NCI-H524 treated with DMSO at 0.1 percent for 48 hours (cell line): Measurements from ENCODE around the gene SLC41A3.
A peak's percentile ranks its signal among the peaks of the same experiment; 100 is the strongest.

Source experiments
- DNase-seq: peaks from one replicate; lab custom pipeline; 2025; lab: John Stamatoyannopoulos, UW

Gene SLC41A3

DNA sequence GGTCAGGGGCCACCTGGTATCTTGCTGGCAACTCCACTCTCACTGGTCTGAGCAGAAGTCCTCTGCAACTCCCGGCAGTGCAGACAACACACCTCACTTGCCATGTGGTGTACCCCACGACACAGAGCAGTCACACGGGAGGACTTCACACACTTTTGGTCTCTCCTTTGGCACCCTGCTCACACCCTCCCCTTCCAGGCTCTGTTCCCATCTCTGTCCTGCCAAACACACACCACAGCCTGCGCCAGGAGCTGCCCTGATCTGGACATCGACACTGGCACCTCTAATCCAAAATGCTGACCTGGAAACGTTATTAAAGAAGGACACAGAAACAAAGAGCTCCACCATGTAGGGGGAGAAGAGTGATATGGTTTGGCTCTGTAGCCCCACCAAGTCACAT is 57.2 kb downstream of the SLC41A3 start:
- no peak for DNase-seq

DNA sequence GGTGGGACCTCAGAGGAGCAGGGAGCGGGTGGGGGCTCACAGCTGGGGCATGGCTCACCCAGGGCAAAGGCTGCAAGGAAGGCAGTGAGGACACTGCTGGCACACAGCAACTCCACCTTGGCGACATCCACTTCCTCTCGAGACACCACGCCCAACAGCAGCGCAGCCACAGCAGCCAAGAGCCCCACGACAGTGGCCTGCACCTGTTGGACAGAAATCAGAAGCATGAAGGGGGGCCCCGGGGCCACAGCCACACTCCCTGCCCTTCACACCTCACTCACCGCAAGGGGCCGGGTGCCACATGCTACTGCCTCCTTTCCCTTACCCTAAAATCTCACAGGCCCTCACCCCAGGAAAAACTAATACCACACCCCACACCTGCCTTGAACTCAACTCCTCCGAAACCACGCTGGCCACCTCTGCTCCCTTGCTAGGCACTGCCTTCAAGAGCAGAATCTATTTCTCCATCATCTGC is 57.6 kb downstream of the SLC41A3 start:
- no peak for DNase-seq

DNA sequence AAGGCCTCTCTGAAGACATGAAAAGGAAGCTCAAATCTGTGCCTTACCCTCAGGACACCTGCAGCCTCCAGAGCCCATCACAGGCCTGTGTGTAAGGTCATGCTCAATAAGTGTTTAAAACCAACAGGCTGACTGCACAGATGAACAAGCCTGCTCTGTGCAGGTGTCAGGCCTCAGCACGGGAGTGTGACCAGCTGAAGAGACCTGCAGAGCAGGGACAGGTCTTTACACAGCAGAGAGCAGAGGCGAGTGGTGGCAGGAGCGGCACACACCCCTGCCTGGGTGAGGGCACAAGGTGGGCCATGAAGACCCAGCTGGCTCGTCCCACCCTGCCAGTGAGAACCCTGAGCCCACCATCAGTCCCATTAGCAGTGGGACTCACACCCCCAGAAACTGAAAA is 58.1 kb downstream of the SLC41A3 start:
- DNase-seq = no peak

DNA sequence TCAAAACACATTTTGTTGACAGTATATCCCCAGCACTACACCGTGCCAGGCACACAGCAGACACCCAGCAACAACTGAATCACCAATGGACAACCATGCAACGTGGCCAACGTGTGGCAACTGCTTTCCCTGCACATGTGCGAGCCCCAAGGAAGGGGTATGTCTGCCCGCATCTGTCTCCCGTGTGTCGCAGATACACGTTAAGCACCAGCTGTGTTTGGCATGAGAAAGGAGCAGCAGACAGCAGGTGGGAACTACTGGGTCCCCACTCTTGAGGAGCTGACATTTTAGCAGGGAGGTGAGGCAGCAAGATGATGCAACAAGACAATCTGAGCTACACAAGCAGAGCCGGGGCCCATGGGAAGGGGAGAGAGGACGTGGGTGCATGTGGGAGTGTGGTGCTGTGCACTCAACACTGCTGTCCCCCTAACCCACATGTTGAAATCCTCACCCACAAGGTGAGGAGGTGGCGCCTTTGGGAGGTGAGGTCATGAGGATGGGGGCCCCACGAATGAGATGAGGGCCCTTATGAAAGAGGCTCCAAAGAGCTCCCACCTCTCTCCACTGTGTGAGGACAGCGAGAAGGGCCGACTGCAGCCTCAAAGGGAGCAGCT is 58.7 kb downstream of the SLC41A3 start:
- no peak for DNase-seq

DNA sequence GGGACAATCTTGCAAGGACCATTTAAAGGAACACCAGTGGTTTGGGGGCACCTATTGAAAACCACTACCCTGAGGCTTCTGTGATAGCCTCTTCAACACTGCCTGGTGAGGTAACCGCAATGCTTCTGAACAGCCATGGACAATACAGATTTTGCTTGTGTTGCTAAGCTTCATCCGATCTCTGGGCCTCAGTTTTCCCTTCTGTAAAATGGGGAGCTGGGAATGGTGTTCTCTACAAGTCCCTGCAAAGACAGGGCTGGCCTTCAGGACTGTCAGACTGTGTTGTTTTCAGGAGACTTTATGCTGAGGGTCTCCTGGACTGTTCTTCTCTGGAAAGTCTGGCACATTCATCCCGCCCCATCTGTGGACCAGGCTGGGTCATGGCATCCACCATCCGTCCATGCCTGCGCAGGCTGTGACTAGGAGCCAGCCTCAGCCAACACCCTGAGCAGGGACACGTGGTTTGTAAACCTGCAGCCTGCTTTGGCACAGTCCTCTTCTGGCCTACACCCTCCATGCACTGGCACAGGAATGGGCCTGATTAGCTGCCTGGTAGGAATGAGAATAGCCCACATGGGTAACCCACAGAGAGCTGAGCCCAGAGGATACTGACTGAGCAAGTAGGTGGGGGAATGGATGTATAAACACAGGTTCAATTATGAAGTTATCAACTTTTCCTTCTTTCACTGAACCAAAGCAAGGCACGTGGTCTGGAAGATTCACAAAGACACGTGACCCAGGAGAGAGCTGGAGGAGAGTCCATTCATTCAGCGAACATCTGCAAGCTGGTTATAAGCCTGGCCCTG is 59.7 kb downstream of the SLC41A3 start:
- DNase-seq = no peak

DNA sequence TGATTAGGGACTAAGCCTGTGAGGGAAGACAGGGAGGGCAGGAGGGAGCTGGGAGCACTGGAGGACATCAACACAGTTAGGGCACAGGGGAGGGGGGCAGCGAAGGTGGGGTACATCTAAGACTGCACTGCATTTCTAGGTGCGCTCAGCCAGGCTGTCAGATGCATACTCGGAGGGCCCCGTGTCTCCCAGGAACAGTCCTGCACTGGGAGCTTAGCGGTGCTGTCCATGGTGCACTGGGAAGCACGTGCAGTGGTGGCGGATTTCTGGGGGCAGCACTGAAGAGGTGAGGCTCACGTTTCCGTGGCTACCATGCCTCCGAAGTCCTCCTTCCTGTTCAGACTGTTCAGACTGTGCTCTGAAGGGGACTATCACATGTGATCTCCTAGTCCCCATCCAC is 60.5 kb downstream of the SLC41A3 start:
- no peak for DNase-seq

DNA sequence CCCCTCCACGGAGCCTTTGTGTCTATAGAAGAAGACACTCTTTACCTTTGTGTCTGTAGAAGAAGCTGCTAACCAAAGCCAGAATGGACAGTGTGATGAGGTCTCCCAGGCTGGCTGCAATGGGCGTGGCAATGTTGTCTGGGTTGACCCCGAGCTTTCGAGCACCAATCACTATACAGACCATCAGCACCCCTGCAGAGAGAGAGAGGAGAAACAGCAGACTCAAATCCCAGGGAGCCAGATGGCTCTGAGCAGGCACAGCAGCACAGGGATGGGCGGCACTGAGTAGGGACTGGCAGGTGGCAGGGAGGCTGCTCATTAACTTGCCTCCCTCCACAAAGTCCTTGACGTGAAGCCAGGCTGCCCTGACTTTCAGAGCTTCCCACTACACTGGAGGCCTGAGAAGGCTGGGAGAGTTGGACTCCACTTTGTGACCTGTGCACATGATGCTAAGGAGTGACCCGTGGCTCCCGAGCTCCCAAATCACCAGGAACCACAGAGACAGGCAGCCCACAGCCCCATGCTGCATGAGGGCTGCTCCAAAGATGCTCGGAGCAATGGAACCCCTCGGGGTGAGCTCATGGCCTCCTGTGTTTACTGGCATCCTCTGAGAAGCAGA is 61.1 kb downstream of the SLC41A3 start:
- peak; percentile 97 for DNase-seq

DNA sequence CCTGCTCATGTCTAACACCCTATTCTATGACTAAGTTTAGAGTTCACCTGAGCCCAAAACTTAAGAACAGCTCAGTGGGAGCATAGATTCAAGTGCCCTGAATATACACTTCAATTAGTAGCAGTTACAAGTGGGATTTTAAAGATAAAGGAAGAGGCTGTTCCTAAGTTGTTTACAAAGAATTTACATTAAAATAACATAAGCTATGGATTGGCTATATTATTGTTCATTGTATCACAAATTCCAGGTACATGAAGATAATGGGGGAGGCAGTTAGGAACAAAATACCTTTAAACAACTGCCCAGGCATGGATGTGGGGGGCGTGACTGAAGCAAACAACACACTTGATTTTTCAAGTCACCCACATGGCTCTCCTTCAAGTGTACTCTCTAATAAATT is 62.2 kb downstream of the SLC41A3 start:
- no peak for DNase-seq

DNA sequence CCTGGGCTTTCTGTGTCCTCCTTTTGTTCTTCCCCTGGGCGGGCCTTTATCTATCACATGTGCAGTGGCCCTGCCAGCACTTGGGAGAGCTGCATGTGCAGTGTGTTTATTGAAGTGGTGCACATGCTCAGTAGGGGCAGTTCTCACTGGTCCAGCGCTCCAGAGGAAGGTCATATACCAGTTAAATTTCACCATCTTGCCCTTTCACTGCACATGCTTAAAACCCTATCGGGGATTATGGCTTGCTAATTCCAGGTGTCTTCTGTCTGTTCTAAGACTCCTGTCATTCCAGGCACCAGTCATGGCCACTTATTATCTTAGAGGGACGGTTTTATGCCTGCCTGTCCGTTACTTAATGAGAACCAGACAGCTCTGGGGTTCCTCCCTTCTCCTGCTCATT is 62.7 kb downstream of the SLC41A3 start:
- no peak for DNase-seq

DNA sequence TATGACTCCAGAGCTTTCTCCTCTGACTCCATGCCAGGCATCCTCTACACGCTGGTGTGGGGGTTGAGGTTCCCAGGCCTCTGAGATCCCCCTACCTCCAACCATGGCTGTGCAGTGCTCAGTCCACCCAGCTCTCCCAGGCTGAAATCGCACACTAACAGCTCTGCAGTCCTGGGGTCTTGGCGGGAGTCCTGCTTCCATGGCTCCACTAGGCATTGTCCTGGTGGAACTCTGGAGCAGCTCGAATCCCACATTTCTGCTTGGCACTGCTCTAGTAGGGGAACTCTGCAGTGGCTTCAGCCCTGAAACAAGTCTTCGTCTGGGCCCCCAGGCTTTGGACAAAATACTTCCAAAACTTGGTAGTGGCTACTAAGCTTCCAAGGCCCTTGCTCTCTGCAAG is 64.2 kb downstream of the SLC41A3 start:
- no peak for DNase-seq

DNA sequence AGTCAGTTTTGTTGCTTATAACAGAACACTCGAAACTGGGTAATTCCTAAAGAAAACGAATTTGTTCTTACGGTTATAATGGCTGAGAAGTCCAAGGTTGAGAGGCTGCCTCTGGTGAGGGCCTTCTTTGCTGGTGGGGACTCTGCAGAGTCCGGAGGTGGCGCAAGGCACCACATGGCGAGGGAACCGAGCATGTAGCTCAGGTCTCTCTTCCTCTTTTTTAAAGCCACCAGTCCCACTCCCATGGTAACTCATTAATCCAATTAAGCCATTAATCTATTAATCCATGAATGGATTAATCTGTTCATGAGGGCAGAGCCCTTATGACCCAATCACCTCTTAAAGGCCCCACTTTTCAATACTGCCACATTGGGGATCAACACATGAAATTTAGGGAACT is 64.9 kb downstream of the SLC41A3 start:
- no peak for DNase-seq

DNA sequence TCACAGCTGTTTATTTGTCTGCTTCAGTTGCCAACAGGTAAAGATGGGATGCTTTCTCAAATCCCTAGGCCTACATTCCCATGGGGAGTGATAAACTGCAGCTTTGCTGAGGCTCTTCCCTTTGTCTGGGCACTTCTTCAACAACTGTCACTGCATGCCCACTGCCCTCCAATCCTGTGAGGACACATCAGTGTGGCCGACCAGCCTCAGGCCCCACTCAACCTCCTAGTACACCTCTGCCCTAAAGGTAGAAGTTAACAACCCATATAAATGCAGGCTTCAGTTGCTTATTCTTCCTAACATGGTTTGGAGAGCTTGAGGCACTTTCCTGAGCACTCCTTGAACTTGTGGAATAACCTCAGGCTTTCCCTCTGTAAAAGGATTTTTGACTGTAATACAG is 65.4 kb downstream of the SLC41A3 start:
- no peak for DNase-seq

DNA sequence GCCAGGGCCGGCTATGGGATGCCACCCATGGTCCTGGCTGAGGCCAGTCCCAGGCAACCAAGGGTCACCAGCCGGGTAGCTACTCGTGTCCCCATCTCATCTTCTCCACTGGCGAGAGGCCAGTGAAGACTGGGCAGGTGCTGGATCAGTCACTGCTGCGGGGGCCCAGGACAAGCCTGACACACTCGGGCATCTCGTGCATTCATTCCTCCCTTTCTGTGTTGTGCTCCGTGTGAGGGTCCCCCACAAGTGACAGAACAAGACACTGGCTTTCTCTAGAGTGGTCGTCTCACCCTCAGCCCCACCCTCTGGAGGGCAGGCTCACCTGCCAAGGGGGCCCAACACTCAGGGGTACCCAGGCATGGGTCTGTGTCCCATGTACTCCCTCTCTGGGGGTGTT is 66.6 kb downstream of the SLC41A3 start:
- no peak for DNase-seq

DNA sequence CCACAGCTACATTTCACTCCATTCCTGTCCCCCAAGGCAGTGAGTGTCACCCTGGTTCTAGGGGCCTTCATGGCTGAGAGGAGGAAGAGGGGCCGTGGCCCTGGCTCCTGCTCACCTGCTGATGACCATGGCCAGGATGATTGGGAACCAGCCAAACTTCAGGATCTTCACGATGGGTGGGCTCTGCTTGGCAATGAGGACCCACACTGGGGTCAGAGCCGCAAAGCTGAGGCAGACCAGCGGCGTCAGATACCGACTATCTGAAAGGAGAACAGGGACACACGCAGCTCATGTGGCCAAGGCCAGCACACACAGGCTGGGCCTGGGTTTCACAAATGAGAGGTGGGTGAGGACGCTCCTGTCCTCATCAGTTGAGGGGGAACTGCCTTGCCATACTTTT is 67.3 kb downstream of the SLC41A3 start:
- no peak for DNase-seq

DNA sequence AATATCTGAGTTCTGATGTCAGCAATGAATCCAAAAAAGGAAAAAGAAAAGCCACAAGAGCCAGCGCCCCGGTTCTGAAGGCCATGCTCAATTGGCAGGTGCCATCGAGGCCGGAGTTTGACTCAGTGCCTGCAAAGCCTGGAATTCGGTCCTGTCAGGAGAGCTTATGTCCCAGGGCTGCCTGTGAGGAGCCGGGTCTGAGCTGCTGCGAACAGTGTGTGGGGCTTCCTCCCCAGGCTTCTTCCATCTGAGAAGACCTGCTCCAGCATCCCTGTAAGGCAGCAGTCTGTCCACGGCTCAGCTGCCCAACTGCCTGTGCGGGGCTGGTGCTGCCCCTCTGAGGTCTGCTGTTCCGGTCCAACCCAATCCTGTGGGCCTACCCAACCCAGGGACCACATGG is 68.8 kb downstream of the SLC41A3 start:
- no peak for DNase-seq

DNA sequence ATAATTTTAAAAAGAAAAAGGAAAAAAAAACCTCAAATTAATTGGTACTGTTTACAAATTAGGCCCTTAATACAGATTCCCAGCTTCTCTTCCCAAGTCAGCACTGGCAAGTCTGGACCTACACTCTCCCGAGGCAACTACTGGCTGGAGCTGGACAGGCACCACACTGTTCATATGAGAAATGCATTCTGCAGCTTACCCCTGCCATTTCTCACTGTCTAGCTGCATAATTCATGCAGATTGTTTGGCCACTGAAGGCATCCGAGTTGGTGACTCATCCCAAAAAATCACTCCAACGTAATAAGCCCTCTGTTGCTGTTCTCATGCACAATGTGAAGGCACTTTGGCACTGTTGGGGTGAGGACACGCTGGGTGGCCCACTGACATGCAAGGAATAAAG is 69.7 kb downstream of the SLC41A3 start:
- DNase-seq = no peak

DNA sequence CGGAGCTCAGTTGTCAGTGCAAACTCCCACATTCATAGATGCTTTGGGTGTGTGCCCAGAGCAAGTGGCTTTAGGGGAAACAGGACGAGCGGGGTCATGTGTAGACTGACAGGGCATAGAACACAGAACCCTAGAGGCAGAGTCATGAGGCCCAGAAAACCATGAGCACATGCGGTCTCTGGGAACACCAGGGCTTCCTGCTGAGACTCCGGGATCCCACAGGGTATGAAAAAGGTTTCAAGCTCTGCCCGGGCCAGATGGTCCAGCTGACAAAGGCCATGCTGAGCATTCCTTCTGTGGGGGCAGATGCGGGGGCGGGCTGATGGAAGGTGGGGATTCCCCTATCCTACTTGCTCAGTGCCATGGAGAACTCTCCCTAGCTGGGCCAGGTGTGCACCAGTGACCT is 70.2 kb downstream of the SLC41A3 start:
- peak; percentile 36 for DNase-seq

DNA sequence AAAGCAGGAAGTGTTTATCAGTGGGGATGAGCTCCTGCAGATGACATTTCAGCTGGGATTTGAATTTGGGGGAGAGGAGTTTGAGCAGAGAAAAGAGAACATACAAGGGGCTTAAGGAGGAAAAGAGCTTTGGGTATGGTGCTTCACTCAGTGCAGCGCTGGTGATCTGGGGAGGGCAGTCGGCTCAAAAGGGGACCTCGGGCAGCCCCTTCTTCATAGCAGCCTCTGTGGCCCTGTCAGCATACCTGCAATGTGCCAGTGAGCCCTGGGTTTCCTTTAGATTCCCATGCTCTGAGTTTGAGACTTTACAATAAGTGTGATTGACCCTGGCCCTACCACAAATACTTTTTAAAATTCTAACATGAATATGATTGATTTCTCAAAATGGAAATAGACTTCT is 74.7 kb downstream of the SLC41A3 start:
- no peak for DNase-seq

DNA sequence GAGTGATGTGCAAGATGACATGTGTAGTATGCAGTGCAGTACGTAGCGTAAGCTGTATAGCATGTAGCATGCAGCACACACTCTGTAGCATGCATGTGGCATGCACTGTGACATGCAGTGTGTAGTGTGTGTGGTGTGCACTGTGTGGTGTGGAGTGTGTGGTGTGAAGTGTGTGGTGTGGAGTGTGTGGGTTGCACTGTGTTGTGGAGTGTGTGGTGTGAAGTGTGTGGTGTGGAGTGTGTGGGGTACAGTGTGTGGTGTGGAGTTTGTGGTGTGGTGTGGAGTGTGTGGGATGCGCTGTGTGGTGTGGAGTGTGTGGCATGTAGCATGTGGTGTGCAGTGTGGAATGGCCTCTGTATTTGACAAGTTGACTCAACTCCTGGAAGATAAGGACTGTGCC is 75.7 kb downstream of the SLC41A3 start:
- DNase-seq = no peak

DNA sequence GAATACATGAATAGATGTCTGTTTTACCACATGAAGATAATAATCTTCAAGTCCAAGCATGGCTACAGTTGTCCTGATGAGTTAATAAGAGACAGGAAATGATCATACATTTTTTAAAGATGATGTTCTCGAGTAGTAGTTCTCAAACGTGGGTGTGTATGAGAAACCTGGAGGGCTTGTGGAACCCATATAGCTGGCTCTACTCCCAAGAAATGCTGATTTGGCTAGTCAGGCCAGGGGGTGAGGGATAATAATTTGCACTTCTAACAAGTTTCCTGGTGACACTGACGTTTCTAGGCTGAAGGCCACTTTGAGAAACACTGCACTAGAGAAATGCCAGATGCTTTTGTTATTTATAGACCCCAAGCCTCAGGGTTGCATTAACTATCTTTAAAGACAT is 78.0 kb downstream of the SLC41A3 start:
- no peak for DNase-seq

DNA sequence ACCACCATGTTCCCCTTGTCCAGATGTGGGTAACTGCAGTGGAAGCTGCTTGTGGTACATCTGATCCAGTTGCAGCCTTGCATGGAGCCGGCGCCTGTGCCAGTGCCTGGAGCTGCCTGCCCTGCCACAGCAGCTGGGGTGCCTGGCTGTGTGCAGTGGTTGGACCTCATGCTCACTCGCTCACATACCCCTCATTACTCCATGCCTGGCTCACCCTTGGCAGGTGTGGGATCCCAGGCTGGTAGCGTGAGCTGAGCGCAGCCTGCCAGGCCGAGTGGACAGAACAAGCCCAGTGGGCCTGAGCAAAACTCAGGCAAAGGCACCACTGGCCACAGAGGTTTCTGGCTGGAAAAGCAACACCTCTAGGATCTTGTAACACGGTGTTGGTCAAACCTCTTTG is 79.2 kb downstream of the SLC41A3 start:
- no peak for DNase-seq

DNA sequence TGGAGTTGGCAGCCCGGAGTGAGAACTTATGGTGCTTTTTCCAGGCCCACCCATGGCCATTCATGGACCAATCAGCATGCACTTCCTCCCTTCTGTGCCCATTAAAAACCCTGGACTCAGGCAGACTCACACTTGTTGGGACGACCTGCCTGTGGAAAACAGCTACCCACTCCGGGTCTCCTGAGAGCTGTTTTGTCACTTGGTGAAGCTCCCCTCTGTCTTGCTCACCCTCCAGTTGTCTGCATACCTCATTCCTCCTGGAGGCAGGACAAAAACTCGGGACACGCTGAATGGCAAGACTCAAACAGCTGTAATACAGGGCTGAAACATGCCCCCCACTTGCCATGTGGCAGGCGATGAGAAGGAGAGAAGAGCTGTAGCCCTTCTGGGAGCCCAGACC is 79.7 kb downstream of the SLC41A3 start:
- DNase-seq = no peak

DNA sequence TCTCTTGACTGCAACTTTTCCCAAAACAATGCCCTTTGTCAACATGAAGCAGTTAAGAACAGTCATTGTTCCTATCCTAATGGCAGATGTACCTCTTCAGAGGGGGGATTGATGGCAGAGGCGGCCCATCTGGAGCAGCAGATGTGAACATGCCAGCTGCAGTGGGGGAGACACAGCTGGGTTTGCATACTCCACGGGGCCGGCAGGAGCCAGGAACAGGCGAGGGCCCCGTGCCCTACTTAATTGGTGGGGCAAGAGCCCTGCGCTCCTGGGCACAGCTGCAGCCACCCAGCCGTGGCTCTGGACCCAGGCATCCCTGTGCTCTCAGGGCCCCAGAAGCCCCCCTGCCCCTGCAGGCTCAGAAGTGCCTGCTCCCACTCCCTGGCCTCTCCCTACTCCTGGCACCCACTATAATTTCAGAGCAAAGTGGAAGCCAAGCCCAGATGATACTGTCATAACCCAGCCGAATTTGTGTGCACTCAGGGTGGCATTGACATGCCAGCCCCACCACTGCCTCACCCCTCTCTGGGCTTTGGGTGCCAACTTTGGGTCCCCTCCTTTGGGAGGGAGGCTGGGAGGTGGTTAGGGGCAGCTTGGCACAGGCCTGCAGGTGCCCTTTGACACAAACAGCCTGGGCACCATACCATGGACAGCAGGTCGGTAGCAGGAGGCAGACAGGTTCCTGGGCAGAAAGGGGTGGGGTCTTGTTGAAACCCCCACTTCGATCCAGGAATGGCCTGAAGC is 80.3 kb downstream of the SLC41A3 start:
- no peak for DNase-seq
